WI38 (cell line): ENCODE data around the gene LAMA5.

Experiments
- H3K4me3 ChIP-seq: 2 replicates; pipeline ENCODE4 v1.5.1; 2011; ENCODE audit warnings: low read depth, mild to moderate bottlenecking, control low read depth, low read length
- TF ChIP-seq, protein P1 (sequence below): IDR thresholded peaks from 2 replicates; pipeline ENCODE4 v1.5.1; 2012; ENCODE audit warnings: low read depth, mild to moderate bottlenecking, control low read depth, low read length

Gene LAMA5

DNA sequence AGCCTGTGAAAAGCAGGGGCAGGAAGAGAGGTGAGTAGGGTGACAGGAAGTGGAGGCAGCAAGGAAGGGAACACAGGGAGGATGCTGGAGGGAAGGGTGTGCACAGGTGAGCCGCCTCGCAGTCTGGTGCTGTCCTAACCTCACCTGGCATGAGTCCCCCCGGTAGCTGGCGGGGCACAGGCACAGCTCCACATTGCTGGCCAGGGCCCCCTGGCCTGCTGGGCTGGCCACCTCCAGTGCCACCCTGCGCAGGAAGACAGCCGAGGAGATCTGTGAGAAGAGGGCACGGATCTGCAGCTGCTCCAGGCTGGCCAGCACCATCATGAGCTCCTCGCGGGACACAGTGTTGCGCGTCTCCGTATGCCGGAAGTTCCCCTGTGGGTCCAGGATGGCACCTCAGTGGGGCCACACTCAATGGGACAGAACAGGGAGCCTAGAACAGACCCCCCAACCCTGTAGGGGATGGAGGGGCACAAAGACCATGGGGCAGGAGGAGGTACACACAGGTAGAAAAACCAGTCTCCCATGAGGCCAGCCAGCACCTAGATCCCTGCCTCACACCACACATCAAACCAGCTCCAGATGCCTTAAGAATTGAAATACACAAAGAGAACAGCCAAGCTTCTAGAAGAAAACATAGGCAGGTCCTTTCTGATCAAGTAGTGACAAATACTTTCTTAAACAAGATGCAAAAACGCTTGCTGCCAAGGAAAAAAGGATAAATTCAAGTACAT, 41.8 kb downstream of the LAMA5 start:
- TF ChIP-seq, protein P1, sequence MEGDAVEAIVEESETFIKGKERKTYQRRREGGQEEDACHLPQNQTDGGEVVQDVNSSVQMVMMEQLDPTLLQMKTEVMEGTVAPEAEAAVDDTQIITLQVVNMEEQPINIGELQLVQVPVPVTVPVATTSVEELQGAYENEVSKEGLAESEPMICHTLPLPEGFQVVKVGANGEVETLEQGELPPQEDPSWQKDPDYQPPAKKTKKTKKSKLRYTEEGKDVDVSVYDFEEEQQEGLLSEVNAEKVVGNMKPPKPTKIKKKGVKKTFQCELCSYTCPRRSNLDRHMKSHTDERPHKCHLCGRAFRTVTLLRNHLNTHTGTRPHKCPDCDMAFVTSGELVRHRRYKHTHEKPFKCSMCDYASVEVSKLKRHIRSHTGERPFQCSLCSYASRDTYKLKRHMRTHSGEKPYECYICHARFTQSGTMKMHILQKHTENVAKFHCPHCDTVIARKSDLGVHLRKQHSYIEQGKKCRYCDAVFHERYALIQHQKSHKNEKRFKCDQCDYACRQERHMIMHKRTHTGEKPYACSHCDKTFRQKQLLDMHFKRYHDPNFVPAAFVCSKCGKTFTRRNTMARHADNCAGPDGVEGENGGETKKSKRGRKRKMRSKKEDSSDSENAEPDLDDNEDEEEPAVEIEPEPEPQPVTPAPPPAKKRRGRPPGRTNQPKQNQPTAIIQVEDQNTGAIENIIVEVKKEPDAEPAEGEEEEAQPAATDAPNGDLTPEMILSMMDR: no peak
- H3K4me3 ChIP-seq: no peak overlapping the region

DNA sequence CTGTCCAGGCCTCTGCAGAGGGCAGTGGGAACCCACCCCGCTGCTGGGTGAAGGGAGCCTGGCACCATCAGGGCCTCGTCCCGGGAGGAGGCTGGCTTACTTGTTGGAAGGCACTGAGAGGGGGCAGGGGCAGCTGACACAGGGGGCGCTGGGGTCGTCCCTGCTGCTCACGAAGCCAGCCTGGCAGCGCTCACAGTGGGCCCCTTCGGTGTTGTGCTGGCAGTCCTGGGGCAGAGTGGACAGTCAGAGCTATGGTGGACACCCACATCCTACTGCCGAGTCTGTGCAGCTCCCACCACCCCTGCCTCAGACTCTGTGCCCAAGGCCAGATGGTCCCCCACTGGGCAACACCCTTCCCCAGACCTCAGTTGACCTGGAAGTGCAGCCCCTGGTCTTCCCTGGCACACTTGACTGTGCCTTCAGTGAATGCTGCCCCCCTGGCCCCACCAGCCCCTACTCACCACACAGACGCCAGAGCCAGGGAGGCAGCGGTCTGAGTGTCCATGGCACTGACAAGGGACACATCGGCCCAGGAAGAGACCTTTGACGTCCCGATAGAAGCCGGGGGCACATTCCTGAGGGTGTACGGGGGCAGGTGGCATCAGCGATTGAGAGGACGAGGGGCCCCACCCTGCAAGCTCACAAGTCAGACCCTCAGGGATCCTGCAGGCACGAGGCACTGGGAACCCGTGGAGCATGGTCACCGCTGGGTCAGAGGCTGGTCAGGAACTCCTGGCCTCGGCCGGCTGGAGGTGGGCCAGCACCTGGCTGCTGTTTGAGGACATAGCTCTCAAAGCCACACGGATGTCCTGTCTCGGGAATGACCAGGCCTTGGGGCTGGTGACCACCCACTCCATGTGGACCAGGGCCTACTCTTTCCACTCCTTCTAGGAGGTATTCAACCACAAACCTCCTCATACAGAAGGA, 42.9 kb downstream of the LAMA5 start:
- H3K4me3 ChIP-seq: no peak overlapping the region
- TF ChIP-seq, protein P1: no peak

DNA sequence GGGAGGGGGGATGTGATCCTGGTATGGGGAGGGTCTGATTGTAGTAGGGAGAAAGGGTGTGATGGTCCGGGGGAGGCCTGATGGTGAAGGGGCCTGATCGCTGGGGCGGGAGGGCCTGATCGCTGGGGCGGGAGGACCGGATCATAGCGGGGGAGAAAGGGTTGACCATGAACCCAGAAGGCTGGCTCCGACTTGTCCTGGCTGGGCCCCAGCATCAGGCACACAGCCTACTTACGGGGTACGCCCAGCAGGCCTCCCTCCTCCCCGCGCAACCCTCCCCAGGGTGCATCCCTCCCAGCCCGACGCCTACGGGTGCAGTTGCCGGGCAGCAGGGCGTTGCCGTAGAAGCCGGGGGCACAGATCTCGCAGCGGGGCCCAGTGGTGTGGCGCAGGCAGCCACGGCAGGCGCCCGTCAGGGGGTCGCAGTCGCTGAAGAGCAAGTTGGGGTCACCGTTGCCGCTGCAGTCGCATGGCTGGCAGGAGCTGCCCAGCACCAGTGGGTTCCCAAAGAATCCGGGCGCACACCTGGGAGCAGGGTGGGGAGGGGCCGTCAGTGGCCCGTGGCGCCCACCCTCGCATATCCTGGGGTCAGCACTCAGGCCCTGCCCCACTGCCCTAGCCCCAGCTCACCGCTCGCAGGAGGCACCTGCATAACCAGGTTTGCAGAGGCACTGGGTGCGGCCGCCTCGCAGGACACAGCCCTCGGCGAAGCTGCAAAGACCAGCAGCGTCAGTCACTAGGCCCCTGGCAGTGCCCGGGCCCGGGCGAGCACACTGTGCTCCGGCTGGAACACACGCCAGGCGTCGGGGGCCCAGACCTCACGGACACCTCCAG, 43.7 kb downstream of the LAMA5 start:
- H3K4me3 ChIP-seq: no peak overlapping the region
- TF ChIP-seq, protein P1: no peak

DNA sequence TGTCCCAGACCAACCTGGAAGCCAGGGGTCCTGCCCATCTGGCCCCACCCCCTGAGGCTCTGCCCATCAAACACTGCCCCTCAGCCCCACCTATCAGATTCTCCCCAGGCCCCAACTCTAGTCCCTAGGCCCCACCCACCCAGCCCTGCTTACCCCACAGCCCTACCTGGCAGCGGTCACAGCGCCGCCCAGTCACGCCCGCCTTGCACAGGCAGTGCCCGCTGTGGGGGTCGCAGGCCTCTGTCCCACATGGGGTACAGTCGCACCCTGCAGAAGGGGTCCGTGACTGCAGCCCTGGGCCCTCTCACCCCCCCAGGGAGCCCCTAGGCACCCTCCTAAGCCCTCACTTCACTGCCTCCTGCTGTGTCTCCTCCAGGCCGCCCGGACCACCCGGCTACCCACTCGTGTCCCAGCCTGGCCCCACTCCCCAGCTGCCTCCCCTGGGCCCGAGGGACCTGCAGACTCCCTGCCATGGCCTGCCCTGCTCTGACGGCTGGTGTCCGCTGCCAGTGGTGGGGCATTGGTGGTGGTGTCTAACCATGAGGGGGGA, 44.5 kb downstream of the LAMA5 start:
- H3K4me3 ChIP-seq: no peak overlapping the region
- TF ChIP-seq, protein P1: no peak

DNA sequence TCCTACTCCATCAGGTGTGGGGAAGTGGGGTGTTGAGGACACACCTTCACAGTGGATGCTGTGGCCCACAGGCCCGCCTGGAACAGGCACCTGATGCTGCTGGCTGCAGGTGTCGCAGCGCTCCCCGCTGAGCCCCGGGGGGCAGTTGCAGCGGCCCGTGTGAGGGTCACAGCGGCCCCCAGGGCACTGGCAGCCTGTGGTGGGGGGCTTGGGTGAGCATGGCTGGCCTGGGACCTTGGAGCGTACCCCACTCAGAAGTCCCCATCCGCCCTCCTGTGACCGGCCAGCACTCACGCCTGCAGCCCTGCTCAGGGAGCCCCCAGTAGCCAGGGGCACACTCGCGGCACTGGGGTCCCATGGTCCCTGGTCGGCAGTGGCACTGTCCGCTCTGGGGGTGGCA, 45.1 kb downstream of the LAMA5 start:
- TF ChIP-seq, protein P1: no peak
- no peak overlapping the region for H3K4me3 ChIP-seq

DNA sequence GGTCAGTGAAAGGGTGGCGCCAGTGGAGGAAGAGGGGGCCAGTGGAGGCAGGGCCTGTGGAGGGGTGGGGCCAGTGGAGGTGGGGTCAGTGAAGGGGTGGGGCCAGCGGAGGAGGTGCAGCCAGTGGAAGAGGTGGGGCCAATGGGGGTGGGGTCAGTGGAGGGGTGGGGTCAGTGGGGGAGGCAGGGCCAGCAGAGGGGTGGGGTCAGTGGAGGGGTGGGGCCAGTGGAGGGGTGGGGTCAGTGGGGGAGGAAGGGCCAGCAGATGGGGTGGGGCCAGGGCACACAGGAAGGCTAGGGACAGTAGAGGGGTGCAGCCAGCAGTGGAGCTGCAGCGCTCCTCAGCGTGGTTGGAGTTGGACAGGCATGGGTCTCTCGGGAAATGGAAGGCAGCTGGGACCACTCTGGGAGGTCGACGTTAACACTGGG, 45.6 kb downstream of the LAMA5 start:
- TF ChIP-seq, protein P1: no peak
- H3K4me3 ChIP-seq: no peak overlapping the region
